Measurements from ENCODE around the gene TIGAR. TPM values are rescaled to one million over a fixed set of nuclear protein-coding genes. Genes with fewer than 3 reads are reported as not detected.

The TIGAR gene
- total RNA-seq, 2 donors from 2014 or later = 16.1 to 22.5 TPM

- Mint-ChIP-seq H3K36me3 (ENCODE audit: insufficient read depth in 2 of 2) (peaks cover 0 to 8% of the 10 kb centered on the region in 2 donors), H3K4me3 (no peak overlapping the region), H3K27ac (no peak overlapping the region)
Measured at GRCh38 chr12:4330203-4330602, 9.2 kb downstream of the TIGAR start.

GRCh38 chr12:4331221-4331620 is 10.2 kb downstream of the TIGAR start:
- DNase-seq (no peak), ATAC-seq (replicated peaks in 1 of 2) (no peak)
- Mint-ChIP-seq H3K4me1 (ENCODE audit: low read depth) (no peaks in the 10 kb centered on the region), H3K27me3 (ENCODE audit: low read depth) (no peaks in the 10 kb centered on the region), H3K36me3 (ENCODE audit: insufficient read depth in 2 of 2) (peaks cover 0 to 8% of the 10 kb centered on the region in 2 donors), H3K27ac (no peak overlapping the region), H3K4me3 (no peak overlapping the region), H3K9me3 (no peaks in the 10 kb centered on the region)

More at GRCh38 chr12:4330203-4330602, 9.2 kb downstream of the TIGAR start:
- no peaks in the 10 kb centered on the region for H3K4me1 Mint-ChIP-seq (ENCODE audit: low read depth)
- ATAC-seq (replicated peaks in 1 of 2) (no peak), DNase-seq (no peak)
- no peaks in the 10 kb centered on the region for H3K27me3 Mint-ChIP-seq (ENCODE audit: low read depth)
- H3K9me3 Mint-ChIP-seq = no peaks in the 10 kb centered on the region

- Mint-ChIP-seq H3K27me3 (ENCODE audit: low read depth) (no peaks in the 10 kb centered on the region), H3K27ac (no peak overlapping the region), H3K4me1 (ENCODE audit: low read depth) (no peaks in the 10 kb centered on the region), H3K36me3 (ENCODE audit: insufficient read depth in 2 of 2) (peaks cover 0 to 8% of the 10 kb centered on the region in 2 donors), H3K9me3 (no peaks in the 10 kb centered on the region), H3K4me3 (no peak overlapping the region)
- no peak for ATAC-seq (replicated peaks in 1 of 2)
- no peak for DNase-seq
Measured at GRCh38 chr12:4331842-4332241, 10.8 kb downstream of the TIGAR start.

- peaks cover under 1 to 12% of the 10 kb centered on the region in 2 donors for H3K36me3 Mint-ChIP-seq (ENCODE audit: insufficient read depth in 2 of 2)
- H3K27ac Mint-ChIP-seq = peak overlapping the region; percentile 81
- H3K4me1 Mint-ChIP-seq (ENCODE audit: low read depth) = no peaks in the 10 kb centered on the region
- H3K27me3 Mint-ChIP-seq (ENCODE audit: low read depth) = no peaks in the 10 kb centered on the region
- ATAC-seq (replicated peaks in 1 of 2) = no peak
- no peak overlapping the region for H3K4me3 Mint-ChIP-seq
- peaks cover 2 to 8% of the 10 kb centered on the region in 2 donors for H3K9me3 Mint-ChIP-seq
- no peak for DNase-seq
Measured at GRCh38 chr12:4346931-4347330, 25.9 kb downstream of the TIGAR start.

- Mint-ChIP-seq H3K27ac (no peak overlapping the region), H3K36me3 (ENCODE audit: insufficient read depth in 2 of 2) (peaks cover 0 to 5% of the 10 kb centered on the region in 2 donors), H3K9me3 (peaks cover 0 to 2% of the 10 kb centered on the region in 2 donors), H3K27me3 (ENCODE audit: low read depth) (no peaks in the 10 kb centered on the region), H3K4me3 (no peak overlapping the region), H3K4me1 (ENCODE audit: low read depth) (peaks cover 6% of the 10 kb centered on the region)
- DNase-seq (peak; percentile 34 to 44), ATAC-seq (replicated peaks in 1 of 2) (peak; percentile 64 to 81)
Measured at GRCh38 chr12:4353785-4354208, 32.8 kb downstream of the TIGAR start.

GRCh38 chr12:4355156-4356040 is 34.4 kb downstream of the TIGAR start:
- Mint-ChIP-seq H3K36me3 (ENCODE audit: insufficient read depth in 2 of 2) (peaks cover 0 to 5% of the 10 kb centered on the region in 2 donors), H3K4me3 (no peak overlapping the region), H3K27me3 (ENCODE audit: low read depth) (no peaks in the 10 kb centered on the region), H3K9me3 (peaks cover 0 to 2% of the 10 kb centered on the region in 2 donors), H3K4me1 (ENCODE audit: low read depth) (peaks cover 6% of the 10 kb centered on the region), H3K27ac (no peak overlapping the region)
- DNase-seq (no peak), ATAC-seq (replicated peaks in 1 of 2) (peak; percentile 9 to 39)

- peaks cover 0 to 2% of the 10 kb centered on the region in 2 donors for H3K9me3 Mint-ChIP-seq
- DNase-seq (peak; percentile 61 to 73), ATAC-seq (replicated peaks in 1 of 2) (peak; percentile 39 to 41)
- H3K4me1 Mint-ChIP-seq (ENCODE audit: low read depth) = peaks cover 6% of the 10 kb centered on the region
- no peak overlapping the region for H3K27ac Mint-ChIP-seq
- no peaks in the 10 kb centered on the region for H3K27me3 Mint-ChIP-seq (ENCODE audit: low read depth)
- H3K4me3 Mint-ChIP-seq = no peak overlapping the region
- H3K36me3 Mint-ChIP-seq (ENCODE audit: insufficient read depth in 2 of 2) = peaks cover 0 to 3% of the 10 kb centered on the region in 2 donors
Measured at GRCh38 chr12:4356041-4356327, 35.0 kb downstream of the TIGAR start.

- no peak overlapping the region for H3K27ac Mint-ChIP-seq
- no peaks in the 10 kb centered on the region for H3K9me3 Mint-ChIP-seq
- ATAC-seq (replicated peaks in 1 of 2) (no peak), DNase-seq (no peak)
- H3K36me3 Mint-ChIP-seq (ENCODE audit: insufficient read depth in 2 of 2) = no peaks in the 10 kb centered on the region
- no peak overlapping the region for H3K4me3 Mint-ChIP-seq
- no peaks in the 10 kb centered on the region for H3K4me1 Mint-ChIP-seq (ENCODE audit: low read depth)
- peaks cover 8% of the 10 kb centered on the region for H3K27me3 Mint-ChIP-seq (ENCODE audit: low read depth)
Measured at GRCh38 chr12:4366090-4366489, 45.1 kb downstream of the TIGAR start.

GRCh38 chr12:4369548-4369947 is 48.5 kb downstream of the TIGAR start:
- DNase-seq (no peak), ATAC-seq (replicated peaks in 1 of 2) (no peak)
- H3K9me3 Mint-ChIP-seq = no peaks in the 10 kb centered on the region
- no peaks in the 10 kb centered on the region for H3K4me1 Mint-ChIP-seq (ENCODE audit: low read depth)
- peaks cover 8% of the 10 kb centered on the region for H3K27me3 Mint-ChIP-seq (ENCODE audit: low read depth)
- H3K27ac Mint-ChIP-seq = no peak overlapping the region
- no peaks in the 10 kb centered on the region for H3K36me3 Mint-ChIP-seq (ENCODE audit: insufficient read depth in 2 of 2)
- no peak overlapping the region for H3K4me3 Mint-ChIP-seq

- H3K36me3 Mint-ChIP-seq (ENCODE audit: insufficient read depth in 2 of 2) = no peaks in the 10 kb centered on the region
- no peaks in the 10 kb centered on the region for H3K9me3 Mint-ChIP-seq
Measured at GRCh38 chr12:4370265-4370664, 49.3 kb downstream of the TIGAR start.

GRCh38 chr12:4372653-4373052 is 51.6 kb downstream of the TIGAR start:
- Mint-ChIP-seq H3K27me3 (ENCODE audit: low read depth) (no peaks in the 10 kb centered on the region), H3K36me3 (ENCODE audit: insufficient read depth in 2 of 2) (no peaks in the 10 kb centered on the region), H3K9me3 (no peaks in the 10 kb centered on the region), H3K4me1 (ENCODE audit: low read depth) (no peaks in the 10 kb centered on the region), H3K4me3 (no peak overlapping the region), H3K27ac (no peak overlapping the region)
- no peak for ATAC-seq (replicated peaks in 1 of 2)
- DNase-seq = no peak

More at GRCh38 chr12:4370265-4370664, 49.3 kb downstream of the TIGAR start:
- H3K4me1 Mint-ChIP-seq (ENCODE audit: low read depth) = no peaks in the 10 kb centered on the region
- no peak overlapping the region for H3K27ac Mint-ChIP-seq
- no peak for ATAC-seq (replicated peaks in 1 of 2)
- H3K4me3 Mint-ChIP-seq = no peak overlapping the region
- DNase-seq = no peak
- H3K27me3 Mint-ChIP-seq (ENCODE audit: low read depth) = peaks cover under 1% of the 10 kb centered on the region

GRCh38 chr12:4375449-4375848 is 54.4 kb downstream of the TIGAR start:
- Mint-ChIP-seq H3K4me3 (no peak overlapping the region), H3K27ac (no peak overlapping the region), H3K9me3 (no peaks in the 10 kb centered on the region), H3K4me1 (ENCODE audit: low read depth) (no peaks in the 10 kb centered on the region), H3K36me3 (ENCODE audit: insufficient read depth in 2 of 2) (no peaks in the 10 kb centered on the region), H3K27me3 (ENCODE audit: low read depth) (peaks cover 4% of the 10 kb centered on the region)
- ATAC-seq (replicated peaks in 1 of 2) (no peak), DNase-seq (no peak)

GRCh38 chr12:4378772-4379171 is 57.8 kb downstream of the TIGAR start:
- Mint-ChIP-seq H3K27me3 (ENCODE audit: low read depth) (peaks cover 12% of the 10 kb centered on the region), H3K4me3 (no peak overlapping the region), H3K36me3 (ENCODE audit: insufficient read depth in 2 of 2) (no peaks in the 10 kb centered on the region), H3K27ac (no peak overlapping the region), H3K4me1 (ENCODE audit: low read depth) (no peaks in the 10 kb centered on the region), H3K9me3 (no peaks in the 10 kb centered on the region)
- ATAC-seq (replicated peaks in 1 of 2) = no peak
- DNase-seq = no peak

GRCh38 chr12:4379405-4379804 is 58.4 kb downstream of the TIGAR start, which contains the start of gene FGF23:
TSS of gene FGF23 (minus strand) at chr12:4379712. CDS start at chr12:4379582, 130 bp downstream.
- Mint-ChIP-seq H3K27me3 (ENCODE audit: low read depth) (peaks cover 12% of the 10 kb centered on the region), H3K4me1 (ENCODE audit: low read depth) (no peaks in the 10 kb centered on the region), H3K36me3 (ENCODE audit: insufficient read depth in 2 of 2) (no peaks in the 10 kb centered on the region), H3K27ac (no peak within 1 kb of the TSS), H3K9me3 (no peaks in the 10 kb centered on the region), H3K4me3 (no peak within 1 kb of the TSS)
- ATAC-seq (replicated peaks in 1 of 2) (no peak), DNase-seq (no peak)

All from activated T-cell treated with anti-CD3 and anti-CD28 coated beads, Interleukin-2, amount 50 U/mL, for 72 hours (primary cell).